ENCODE data around the gene KCTD1. TPM values are rescaled to one million over a fixed set of nuclear protein-coding genes. Genes with fewer than 3 reads are reported as not detected.

KCTD1 gene
- total and polyA plus RNA-seq, 2 donors from 2014 or later: 48.5 to 83.7 TPM

DNA sequence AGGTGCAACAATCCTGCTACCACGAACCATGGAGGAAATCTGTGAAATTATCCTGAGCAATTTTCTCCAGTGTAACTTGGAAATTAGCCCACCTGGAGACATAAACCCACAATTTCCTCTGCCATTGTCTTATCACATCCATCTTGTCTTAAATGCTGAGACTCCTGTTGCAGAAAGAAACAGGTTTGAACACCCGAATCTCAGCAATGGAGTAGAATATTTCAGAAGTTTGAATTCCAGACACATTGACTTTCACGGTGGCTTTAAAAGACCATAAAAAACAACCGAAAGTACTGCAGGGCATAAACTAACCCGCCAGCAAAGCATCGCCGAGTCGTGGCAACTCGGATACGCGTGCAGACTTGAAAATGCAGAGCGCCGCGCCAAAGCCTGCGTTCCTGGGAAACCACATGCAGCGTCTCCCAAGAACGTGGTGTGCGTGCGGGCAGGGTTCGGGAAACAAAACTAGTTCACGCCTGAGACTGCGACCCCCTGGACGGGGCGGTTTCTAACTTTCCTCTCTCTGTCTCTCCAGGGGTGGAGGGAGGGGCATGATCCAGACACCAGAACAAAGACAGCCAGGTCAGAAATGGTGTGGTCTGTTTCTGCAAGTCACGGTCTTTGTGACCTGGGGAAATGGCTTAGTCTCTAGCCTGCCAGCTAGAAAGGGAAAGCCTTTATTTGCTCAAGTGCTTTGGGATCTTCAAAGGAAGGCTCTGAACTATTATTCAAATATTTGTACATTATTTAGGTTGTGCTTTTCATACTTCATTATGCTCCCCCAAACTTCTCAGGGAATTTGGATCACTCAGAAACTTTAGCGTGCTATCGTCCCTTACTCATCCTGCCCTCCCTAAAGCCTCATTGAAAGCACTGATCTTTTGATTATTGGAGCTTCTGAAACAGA, 26.9 kb upstream of the KCTD1 start:
- intact Hi-C loops (cut with DNase I): no loop called here
- TF ChIP-seq, protein P1, sequence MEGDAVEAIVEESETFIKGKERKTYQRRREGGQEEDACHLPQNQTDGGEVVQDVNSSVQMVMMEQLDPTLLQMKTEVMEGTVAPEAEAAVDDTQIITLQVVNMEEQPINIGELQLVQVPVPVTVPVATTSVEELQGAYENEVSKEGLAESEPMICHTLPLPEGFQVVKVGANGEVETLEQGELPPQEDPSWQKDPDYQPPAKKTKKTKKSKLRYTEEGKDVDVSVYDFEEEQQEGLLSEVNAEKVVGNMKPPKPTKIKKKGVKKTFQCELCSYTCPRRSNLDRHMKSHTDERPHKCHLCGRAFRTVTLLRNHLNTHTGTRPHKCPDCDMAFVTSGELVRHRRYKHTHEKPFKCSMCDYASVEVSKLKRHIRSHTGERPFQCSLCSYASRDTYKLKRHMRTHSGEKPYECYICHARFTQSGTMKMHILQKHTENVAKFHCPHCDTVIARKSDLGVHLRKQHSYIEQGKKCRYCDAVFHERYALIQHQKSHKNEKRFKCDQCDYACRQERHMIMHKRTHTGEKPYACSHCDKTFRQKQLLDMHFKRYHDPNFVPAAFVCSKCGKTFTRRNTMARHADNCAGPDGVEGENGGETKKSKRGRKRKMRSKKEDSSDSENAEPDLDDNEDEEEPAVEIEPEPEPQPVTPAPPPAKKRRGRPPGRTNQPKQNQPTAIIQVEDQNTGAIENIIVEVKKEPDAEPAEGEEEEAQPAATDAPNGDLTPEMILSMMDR (IDR thresholded peaks at IDR 0.05; ENCODE audit: borderline replicate concordance, extremely low read depth, insufficient read depth): no peak
- Histone ChIP-seq H3K36me3 (ENCODE audit: control insufficient read depth in 2 of 3, insufficient read depth in 3 of 3, low read length in 3 of 3) (no peaks in the 10 kb centered on the region), H3K27ac (ENCODE audit: low read depth in 2 of 2, low read length in 2 of 2) (no peak overlapping the region), H3K4me1 (ENCODE audit: control insufficient read depth in 2 of 3, insufficient read depth in 2 of 3, low read depth in 1 of 3, low read length in 3 of 3) (peaks cover 0 to 3% (median 0%) of the 10 kb centered on the region in 3 donors), H3K4me3 (ENCODE audit: low read length in 3 of 3) (peak overlapping the region; percentile 59 to 67 (median 60)), H3K9me3 (ENCODE audit: control insufficient read depth in 2 of 3, insufficient read depth in 1 of 3, low read length in 3 of 3) (no peaks in the 10 kb centered on the region), H3K27me3 (ENCODE audit: control insufficient read depth, insufficient read depth, low read length) (no peaks in the 10 kb centered on the region), H3K9ac (ENCODE audit: low read length in 3 of 3) (peak overlapping the region in 1 of 3 donors; percentile 17)
- no peak for FAIRE-seq
- DNase-seq: peak; percentile 67 to 81 (median 78)

DNA sequence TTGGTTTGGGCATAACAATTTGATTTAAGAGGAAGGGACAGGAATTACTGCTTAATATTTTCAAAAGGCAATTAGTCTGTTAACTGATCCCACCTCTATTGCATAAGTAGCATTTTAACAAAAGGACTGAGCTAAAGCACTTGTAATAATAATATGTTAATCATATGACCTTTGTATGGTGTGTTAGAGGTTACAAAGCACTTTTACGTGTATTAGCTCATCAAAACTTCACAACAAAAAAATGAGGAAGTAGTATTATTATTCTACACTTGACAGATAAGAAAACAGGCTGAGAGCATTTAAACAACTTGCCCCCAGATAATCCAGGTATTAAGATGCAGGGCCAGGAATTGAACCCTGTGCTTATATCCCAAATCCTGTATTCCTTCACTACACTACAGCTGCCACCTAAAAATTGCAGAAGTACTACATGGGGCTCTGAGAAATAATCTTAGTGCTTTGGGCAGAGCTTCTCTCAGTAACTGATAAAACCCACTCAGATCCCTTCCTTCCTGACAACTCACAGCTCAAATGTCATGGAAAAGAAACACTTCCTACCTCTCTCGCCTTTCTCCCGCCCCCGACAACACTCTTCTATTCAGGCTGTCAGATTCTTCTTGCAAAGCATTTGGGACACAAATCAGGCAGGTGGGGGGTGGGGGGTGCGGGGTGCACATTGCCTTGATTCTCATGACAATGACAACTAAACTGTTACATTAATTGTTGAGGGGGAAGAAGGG, 20.7 kb upstream of the KCTD1 start:
- intact Hi-C loops (cut with DNase I): no loop called here
- H3K27ac ChIP-seq (ENCODE audit: low read depth in 2 of 2, low read length in 2 of 2): no peak overlapping the region
- no peak for FAIRE-seq

DNA sequence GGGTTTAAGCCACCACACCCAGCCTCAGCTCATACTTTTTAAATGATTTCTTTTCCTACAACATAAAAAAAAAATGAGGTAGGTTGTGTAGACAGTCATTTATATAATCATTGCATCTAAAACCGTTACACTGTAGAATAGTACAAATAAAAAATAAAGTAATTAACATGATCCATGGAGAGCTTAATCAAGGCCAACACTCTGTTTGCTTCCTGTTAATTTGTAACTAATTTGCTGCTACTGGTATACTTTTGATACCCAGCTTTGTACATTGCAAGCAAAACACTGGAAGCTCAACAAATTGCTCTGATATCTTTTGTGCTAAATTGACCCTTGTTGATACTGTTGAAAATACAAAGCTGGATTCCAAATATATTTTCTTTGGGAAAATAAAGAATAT, 20.2 kb upstream of the KCTD1 start:
- H3K4me3 ChIP-seq (ENCODE audit: low read length in 3 of 3): no peak overlapping the region
- peak; percentile 46 for FAIRE-seq
- no peak overlapping the region for H3K27ac ChIP-seq (ENCODE audit: low read depth in 2 of 2, low read length in 2 of 2)
- no peak for DNase-seq
- no peaks in the 10 kb centered on the region for H3K9me3 ChIP-seq (ENCODE audit: control insufficient read depth in 2 of 3, insufficient read depth in 1 of 3, low read length in 3 of 3)
- no peak overlapping the region for H3K9ac ChIP-seq (ENCODE audit: low read length in 3 of 3)
- no peaks in the 10 kb centered on the region for H3K27me3 ChIP-seq (ENCODE audit: control insufficient read depth, insufficient read depth, low read length)
- peaks cover 0 to 4% (median 0%) of the 10 kb centered on the region in 3 donors for H3K4me1 ChIP-seq (ENCODE audit: control insufficient read depth in 2 of 3, insufficient read depth in 2 of 3, low read depth in 1 of 3, low read length in 3 of 3)
- TF ChIP-seq, protein P1 (IDR thresholded peaks at IDR 0.05; ENCODE audit: borderline replicate concordance, extremely low read depth, insufficient read depth): no peak
- H3K36me3 ChIP-seq (ENCODE audit: control insufficient read depth in 2 of 3, insufficient read depth in 3 of 3, low read length in 3 of 3): no peaks in the 10 kb centered on the region
- intact Hi-C loops (cut with DNase I): no loop called here

More for the DNA sequence above, 20.7 kb upstream of the KCTD1 start:
- Histone ChIP-seq H3K4me3 (ENCODE audit: low read length in 3 of 3) (no peak overlapping the region), H3K27me3 (ENCODE audit: control insufficient read depth, insufficient read depth, low read length) (no peaks in the 10 kb centered on the region), H3K9me3 (ENCODE audit: control insufficient read depth in 2 of 3, insufficient read depth in 1 of 3, low read length in 3 of 3) (no peaks in the 10 kb centered on the region), H3K9ac (ENCODE audit: low read length in 3 of 3) (no peak overlapping the region), H3K4me1 (ENCODE audit: control insufficient read depth in 2 of 3, insufficient read depth in 2 of 3, low read depth in 1 of 3, low read length in 3 of 3) (peaks cover 0 to 4% (median 0%) of the 10 kb centered on the region in 3 donors), H3K36me3 (ENCODE audit: control insufficient read depth in 2 of 3, insufficient read depth in 3 of 3, low read length in 3 of 3) (no peaks in the 10 kb centered on the region)
- TF ChIP-seq, protein P1 (IDR thresholded peaks at IDR 0.05; ENCODE audit: borderline replicate concordance, extremely low read depth, insufficient read depth): no peak
- peak in 1 of 5 donors; percentile 17 for DNase-seq

Data from kidney (tissue), 14 donors.